ENCODE results near the gene CPT1B.
"Not testable (repeated sequence)": the region's sequence is repeated elsewhere in the genome, so short reads cannot be mapped to it uniquely, and the experiment has no call there.

The CPT1B gene

GRCh38 chr22:50542416-50542927, 35.8 kb downstream of the CPT1B start:
- POLR2A ChIA-PET (ENCODE audit: low non-redundant PET): no interaction called here
- DNase-seq (ENCODE audit: low spot score): no peak
- peak overlapping the region; percentile 85 for H3K27ac ChIP-seq
- TF ChIP-seq, protein P1, sequence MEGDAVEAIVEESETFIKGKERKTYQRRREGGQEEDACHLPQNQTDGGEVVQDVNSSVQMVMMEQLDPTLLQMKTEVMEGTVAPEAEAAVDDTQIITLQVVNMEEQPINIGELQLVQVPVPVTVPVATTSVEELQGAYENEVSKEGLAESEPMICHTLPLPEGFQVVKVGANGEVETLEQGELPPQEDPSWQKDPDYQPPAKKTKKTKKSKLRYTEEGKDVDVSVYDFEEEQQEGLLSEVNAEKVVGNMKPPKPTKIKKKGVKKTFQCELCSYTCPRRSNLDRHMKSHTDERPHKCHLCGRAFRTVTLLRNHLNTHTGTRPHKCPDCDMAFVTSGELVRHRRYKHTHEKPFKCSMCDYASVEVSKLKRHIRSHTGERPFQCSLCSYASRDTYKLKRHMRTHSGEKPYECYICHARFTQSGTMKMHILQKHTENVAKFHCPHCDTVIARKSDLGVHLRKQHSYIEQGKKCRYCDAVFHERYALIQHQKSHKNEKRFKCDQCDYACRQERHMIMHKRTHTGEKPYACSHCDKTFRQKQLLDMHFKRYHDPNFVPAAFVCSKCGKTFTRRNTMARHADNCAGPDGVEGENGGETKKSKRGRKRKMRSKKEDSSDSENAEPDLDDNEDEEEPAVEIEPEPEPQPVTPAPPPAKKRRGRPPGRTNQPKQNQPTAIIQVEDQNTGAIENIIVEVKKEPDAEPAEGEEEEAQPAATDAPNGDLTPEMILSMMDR (conservative IDR thresholded peaks at IDR 0.05; ENCODE audit: low read depth): no peak
- CTCF ChIA-PET: interaction anchor here (0.7 kb wide), 1 partner anchor 21 kb away, joined by 3 read pairs; no protein-coding TSS in a partner anchor

DNA sequence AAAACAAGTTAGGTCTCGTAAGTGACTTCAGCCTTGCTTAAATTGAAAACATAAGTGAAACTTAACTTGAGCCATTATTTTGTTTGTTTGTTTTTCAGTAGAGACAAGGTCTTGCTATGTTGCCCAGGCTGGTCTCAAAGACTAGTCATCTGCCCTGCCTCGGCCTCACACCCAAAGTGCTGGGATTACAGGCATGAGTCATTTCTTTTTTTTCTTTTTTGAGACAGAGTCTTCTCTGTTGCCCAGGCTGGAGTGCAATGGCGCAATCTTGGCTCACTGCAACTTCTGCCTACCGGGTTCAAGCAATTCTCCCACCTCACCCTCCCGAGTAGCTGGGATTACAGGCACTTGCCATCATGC, 36.6 kb downstream of the CPT1B start:
- DNase-seq (ENCODE audit: low spot score); POLR2A ChIA-PET (ENCODE audit: low non-redundant PET); CTCF ChIA-PET: not testable (repeated sequence)
- H3K27ac ChIP-seq: peak overlapping the region; percentile 85

DNA sequence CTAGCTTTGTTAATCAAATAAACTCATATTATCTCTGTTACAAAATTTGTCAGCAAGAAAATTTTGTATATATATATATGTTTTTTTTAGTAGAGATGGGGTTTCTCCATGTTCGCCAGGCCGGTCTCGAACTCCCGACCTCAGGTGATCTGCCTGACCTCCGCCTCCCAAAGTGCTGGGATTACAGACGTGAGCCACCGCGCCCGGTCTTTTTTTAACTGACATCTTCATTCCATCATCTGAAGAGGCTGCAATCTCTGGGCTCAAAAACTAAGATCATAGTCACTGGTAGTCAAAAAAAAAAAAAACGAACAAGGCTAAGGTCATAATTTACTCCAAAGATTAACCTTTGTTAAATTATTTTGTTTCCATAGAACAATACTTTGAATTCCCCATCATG, 37.8 kb downstream of the CPT1B start:
- no peak for DNase-seq (ENCODE audit: low spot score)
- ChIA-PET POLR2A (ENCODE audit: low non-redundant PET) (interaction anchor here (0.7 to 1.6 kb wide), 2 partner anchors 23 to 25 kb away, joined by 3 to 5 read pairs; no protein-coding TSS in a partner anchor), CTCF (interaction anchor here (0.8 to 2.4 kb wide), 2 partner anchors 11 to 23 kb away, joined by 4 to 10 read pairs; partner anchors contain the start of gene TYMP)
- H3K27ac ChIP-seq: peak overlapping the region; percentile 96
- TF ChIP-seq, protein P1 (conservative IDR thresholded peaks at IDR 0.05; ENCODE audit: low read depth): no peak

GRCh38 chr22:50537765-50538164, 40.5 kb downstream of the CPT1B start:
- H3K27ac ChIP-seq: peak overlapping the region; percentile 96
- POLR2A ChIA-PET (ENCODE audit: low non-redundant PET): interaction anchor here (0.5 kb wide), 1 partner anchor 10 kb away, joined by 4 read pairs; no protein-coding TSS in a partner anchor
- CTCF ChIA-PET: no interaction called here
- DNase-seq (ENCODE audit: low spot score): no peak
- TF ChIP-seq, protein P1 (conservative IDR thresholded peaks at IDR 0.05; ENCODE audit: low read depth): no peak

DNA sequence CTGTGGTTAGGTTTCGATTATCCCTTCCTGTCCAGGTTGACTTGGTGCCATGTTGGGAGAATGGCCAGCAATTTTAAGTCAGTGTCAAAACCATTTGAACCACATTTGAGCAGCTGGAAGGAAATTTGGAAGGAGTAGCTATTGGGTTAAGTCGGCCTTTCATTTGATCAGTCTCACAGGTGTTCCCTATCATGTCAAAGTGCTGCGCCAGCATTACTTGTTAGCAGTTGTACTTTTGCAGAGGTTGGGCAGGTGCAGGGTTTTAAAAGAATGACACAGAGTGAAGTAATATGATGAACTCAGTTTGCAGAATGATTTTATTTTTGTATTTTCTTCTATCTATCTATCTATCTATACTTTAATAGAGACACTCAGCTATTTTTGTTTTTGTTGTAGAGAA, 42.0 kb downstream of the CPT1B start:
- POLR2A ChIA-PET (ENCODE audit: low non-redundant PET): no interaction called here
- CTCF ChIA-PET: no interaction called here
- TF ChIP-seq, protein P1 (conservative IDR thresholded peaks at IDR 0.05; ENCODE audit: low read depth): no peak
- no peak for DNase-seq (ENCODE audit: low spot score)
- no peak overlapping the region for H3K27ac ChIP-seq

- ChIA-PET POLR2A (ENCODE audit: low non-redundant PET) (no interaction called here), CTCF (no interaction called here)
- H3K27ac ChIP-seq: no peak overlapping the region
- DNase-seq (ENCODE audit: low spot score): no peak
- TF ChIP-seq, protein P1 (conservative IDR thresholded peaks at IDR 0.05; ENCODE audit: low read depth): no peak
These were observed 43.1 kb downstream of the CPT1B start for GRCh38 chr22:50535113-50535512.

- DNase-seq (ENCODE audit: low spot score); CTCF ChIA-PET; POLR2A ChIA-PET (ENCODE audit: low non-redundant PET): not testable (repeated sequence)
- H3K27ac ChIP-seq: peak overlapping the region; percentile 32; the same call in 1 of the 2 replicates
These were observed 44.1 kb downstream of the CPT1B start for GRCh38 chr22:50533856-50534711.

All from RWPE1 (cell line).